ENCODE data around the gene APBA2.

- TF ChIP-seq POLR2A (IDR thresholded peaks at IDR 0.05) (no peak), CTCF (IDR thresholded peaks at IDR 0.05) (no peak)
Measured at GRCh38 chr15:28995705-28996104, 109.9 kb downstream of the APBA2 start.
